Brain microvascular endothelial cell (primary cell): ENCODE results near the gene GPHB5.

Experiments used
- DNase-seq: peaks from one replicate; pipeline ENCODE4 v3.0.0-alpha.2; 2020
- H3K27ac ChIP-seq: fragments of 250-450 bp; sonication (Bioruptor Pico); 2 replicates; pipeline ENCODE4 v1.5.1; 2020; ENCODE audit warnings: mild to moderate bottlenecking, moderate library complexity
- H3K27me3 ChIP-seq: fragments of 250-450 bp; sonication (Bioruptor Pico); replicated peaks from 2 replicates; pipeline ENCODE4 v1.5.1; 2020; ENCODE audit warnings: mild to moderate bottlenecking
- H3K36me3 ChIP-seq: fragments of 250-450 bp; sonication (Bioruptor Pico); replicated peaks from 2 replicates; pipeline ENCODE4 v1.5.1; 2020; ENCODE audit warnings: mild to moderate bottlenecking
- H3K4me3 ChIP-seq: 2 replicates; pipeline ENCODE4 v1.5.1; 2011; ENCODE audit warnings: low read depth, mild to moderate bottlenecking, control low read depth, low read length, moderate library complexity
- in situ Hi-C: cut with HindIII; loops from 2 replicates; pipeline ENCODE4 v1.10.0; 2017; ENCODE audit warnings: low sequenced_read_pairs, low pct_ligation_motif_present
- TF ChIP-seq, protein P1 (sequence below): IDR thresholded peaks from 2 replicates; pipeline ENCODE4 v1.5.1; 2011; ENCODE audit warnings: low read depth, mild to moderate bottlenecking, moderate library complexity, low read length, control low read depth, inconsistent platforms; ENCODE audit errors: missing control alignments

Gene GPHB5

DNA sequence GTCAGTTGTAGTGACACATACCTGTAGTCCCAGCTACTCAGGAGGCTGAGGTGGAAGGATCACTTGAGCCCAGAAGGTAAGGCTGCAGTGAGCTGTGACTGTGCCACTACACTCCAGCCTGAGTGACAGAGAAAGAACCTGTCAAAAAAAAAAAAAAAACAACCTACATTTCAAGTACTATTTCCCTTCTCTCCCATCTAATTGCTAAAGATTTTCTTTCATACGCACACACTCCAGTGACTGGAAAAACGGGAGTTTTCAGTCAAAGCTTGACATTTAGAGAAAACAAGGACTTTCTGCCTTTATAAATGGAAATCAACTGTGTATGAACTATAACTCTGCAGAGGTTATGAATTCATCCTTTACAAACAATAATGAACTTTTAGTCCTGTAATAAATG is 25.9 kb downstream of the GPHB5 start:
- TF ChIP-seq, protein P1, sequence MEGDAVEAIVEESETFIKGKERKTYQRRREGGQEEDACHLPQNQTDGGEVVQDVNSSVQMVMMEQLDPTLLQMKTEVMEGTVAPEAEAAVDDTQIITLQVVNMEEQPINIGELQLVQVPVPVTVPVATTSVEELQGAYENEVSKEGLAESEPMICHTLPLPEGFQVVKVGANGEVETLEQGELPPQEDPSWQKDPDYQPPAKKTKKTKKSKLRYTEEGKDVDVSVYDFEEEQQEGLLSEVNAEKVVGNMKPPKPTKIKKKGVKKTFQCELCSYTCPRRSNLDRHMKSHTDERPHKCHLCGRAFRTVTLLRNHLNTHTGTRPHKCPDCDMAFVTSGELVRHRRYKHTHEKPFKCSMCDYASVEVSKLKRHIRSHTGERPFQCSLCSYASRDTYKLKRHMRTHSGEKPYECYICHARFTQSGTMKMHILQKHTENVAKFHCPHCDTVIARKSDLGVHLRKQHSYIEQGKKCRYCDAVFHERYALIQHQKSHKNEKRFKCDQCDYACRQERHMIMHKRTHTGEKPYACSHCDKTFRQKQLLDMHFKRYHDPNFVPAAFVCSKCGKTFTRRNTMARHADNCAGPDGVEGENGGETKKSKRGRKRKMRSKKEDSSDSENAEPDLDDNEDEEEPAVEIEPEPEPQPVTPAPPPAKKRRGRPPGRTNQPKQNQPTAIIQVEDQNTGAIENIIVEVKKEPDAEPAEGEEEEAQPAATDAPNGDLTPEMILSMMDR, result no peak
- Histone ChIP-seq H3K4me3 (no peak overlapping the region), H3K27ac (no peak overlapping the region), H3K36me3 (no peaks in the 10 kb centered on the region), H3K27me3 (no peaks in the 10 kb centered on the region)
- DNase-seq, result no peak
- in situ Hi-C loops, result no loop called here

DNA sequence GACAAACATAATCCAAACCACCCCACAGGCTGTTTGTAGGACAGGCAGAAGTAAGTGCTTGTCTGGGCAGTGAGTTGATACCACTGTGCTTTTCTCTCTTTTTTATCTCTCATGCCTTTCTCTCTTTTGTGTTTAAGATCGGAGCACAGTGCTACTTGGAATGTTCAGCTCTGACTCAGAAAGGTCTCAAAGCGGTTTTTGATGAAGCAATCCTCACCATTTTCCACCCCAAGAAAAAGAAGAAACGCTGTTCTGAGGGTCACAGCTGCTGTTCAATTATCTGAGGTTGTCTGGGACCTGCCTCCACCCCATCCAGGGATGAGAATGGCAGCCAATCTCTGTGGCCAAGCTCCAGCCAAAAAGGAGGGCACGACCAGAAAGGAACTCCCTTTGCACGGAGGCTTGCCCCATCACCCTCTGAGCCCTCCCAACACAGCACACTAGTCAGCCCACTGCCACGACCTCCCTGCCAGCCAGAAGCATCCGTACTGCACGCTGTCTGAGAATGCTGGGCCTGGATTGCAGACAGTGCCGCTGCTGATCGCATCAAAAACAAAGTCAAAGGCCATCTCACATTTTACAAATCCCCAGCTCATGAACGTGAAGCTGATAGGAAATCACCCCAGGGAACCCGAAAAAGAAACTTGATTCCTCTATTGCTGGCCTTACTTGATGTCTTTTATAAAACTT is 27.8 kb downstream of the GPHB5 start:
- in situ Hi-C loops, result no loop called here
- H3K27ac ChIP-seq, result no peak overlapping the region
- H3K4me3 ChIP-seq, result no peak overlapping the region
- H3K27me3 ChIP-seq, result no peaks in the 10 kb centered on the region
- TF ChIP-seq, protein P1, result no peak
- H3K36me3 ChIP-seq, result no peaks in the 10 kb centered on the region
- DNase-seq, result no peak

DNA sequence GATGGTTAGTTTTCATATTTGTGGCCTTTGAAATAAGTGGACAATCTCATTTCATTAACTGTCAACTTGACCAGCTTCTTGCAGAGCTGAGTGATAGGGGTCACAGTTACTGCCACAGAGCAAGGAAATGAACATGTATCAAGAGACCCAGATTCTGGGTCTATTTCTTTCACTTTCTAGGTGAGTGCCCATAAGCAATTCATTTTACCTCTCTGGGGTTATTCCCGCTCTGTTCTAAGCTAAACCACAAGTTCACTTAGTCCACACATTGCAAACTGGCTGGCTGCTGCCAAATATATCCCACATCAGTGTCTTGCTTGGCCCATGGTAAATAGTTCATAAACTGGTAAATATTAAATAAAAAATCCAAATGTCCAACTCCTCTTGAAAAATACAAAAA is 29.9 kb downstream of the GPHB5 start:
- no peaks in the 10 kb centered on the region for H3K36me3 ChIP-seq
- H3K27ac ChIP-seq, result no peak overlapping the region
- in situ Hi-C loops, result no loop called here
- no peaks in the 10 kb centered on the region for H3K27me3 ChIP-seq
- no peak for DNase-seq
- no peak overlapping the region for H3K4me3 ChIP-seq
- TF ChIP-seq, protein P1, result no peak

DNA sequence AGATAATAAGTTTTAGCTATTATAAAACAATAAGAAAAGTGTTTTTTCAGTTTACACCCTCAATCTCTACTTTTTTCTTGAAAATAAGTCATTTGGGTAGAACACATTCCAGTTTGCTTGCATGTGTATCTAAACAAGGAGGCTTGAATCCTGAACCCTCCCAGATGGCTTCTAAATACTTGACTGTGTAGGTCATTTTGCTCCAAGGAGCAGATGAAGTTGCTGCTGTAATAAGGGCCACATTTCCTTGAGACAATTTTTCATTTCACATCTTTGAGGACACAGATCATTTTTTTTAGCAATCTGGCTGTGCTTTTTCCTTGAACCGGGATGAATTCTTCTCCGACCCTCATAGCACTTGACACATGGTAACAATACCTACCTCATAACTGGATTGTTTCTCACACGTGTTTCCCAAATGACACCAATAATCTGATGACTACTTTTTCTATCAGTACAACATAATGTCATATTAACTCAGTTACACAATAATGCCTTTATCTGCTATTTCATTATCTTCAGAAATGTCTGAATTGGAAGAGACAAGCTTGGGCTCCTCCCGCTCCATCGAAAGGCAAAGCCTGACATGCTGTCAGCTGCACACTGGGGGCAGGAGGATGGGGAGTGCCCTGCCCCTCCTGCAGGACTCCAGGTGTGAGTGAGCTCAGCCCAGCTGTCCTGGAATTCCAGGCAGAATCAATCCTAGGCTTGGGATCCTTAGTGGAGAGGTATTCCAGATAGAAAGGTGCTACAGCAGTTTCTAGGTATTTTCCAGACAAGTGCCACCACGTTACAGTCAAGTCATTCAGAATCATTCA is 30.9 kb downstream of the GPHB5 start:
- TF ChIP-seq, protein P1, result no peak
- no peak overlapping the region for H3K27ac ChIP-seq
- no peak overlapping the region for H3K4me3 ChIP-seq
- H3K36me3 ChIP-seq, result no peaks in the 10 kb centered on the region
- no peak for DNase-seq
- no peaks in the 10 kb centered on the region for H3K27me3 ChIP-seq
- in situ Hi-C loops, result no loop called here

DNA sequence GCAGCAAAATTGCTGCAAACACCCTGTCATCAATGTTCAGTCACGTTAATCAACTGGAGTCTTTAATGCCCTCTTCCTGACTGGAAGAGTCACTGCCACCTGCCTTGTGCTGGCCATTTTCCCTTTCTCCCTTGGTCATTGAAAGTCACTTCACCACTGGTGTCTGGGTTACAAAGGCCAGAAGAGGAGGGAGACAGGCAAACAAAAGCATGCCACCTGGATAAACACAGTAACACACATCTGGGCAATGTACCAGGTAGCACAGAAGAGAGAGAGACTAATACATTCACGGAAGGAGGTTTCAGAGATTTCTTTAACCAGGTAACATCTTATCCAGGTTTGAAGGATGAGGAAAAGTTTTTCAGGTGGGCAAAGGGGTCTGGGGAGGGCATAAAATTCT is 32.7 kb downstream of the GPHB5 start:
- no peak overlapping the region for H3K27ac ChIP-seq
- no peak overlapping the region for H3K4me3 ChIP-seq
- H3K36me3 ChIP-seq, result no peaks in the 10 kb centered on the region
- TF ChIP-seq, protein P1, result no peak
- in situ Hi-C loops, result no loop called here
- DNase-seq, result no peak
- H3K27me3 ChIP-seq, result no peaks in the 10 kb centered on the region
